Stomach (tissue), 9 donors: ENCODE data around the gene SECISBP2. TPM values are rescaled to one million over a fixed set of nuclear protein-coding genes. Genes with fewer than 3 reads are reported as not detected.

Source experiments
- DNase-seq, 2 donors: peaks; one replicate each; pipeline versions ENCODE4 v3.0.0 to v3.0.0-alpha.2; 2013 to 2019
- H3K27ac ChIP-seq, 5 donors: fragments of 200-600 bp in 4 of 5; sonication (generic) in 4 of 5; one replicate each; pipeline ENCODE4 v1.5.1; 2013 to 2019; ENCODE audit warnings: mild to moderate bottlenecking in 1 of 5, moderate library complexity in 1 of 5
- H3K27me3 ChIP-seq, 3 donors: fragments of 200-600 bp; sonication (generic); one replicate each; pipeline ENCODE4 v1.5.1; 2017 to 2019; ENCODE audit warnings: mixed run types in 1 of 3
- H3K36me3 ChIP-seq, 4 donors: fragments of 200-600 bp; sonication (generic); 1 replicate in 3 of 4; 2 replicates in 1 of 4; pipeline ENCODE4 v1.5.1; 2016 to 2019
- H3K4me1 ChIP-seq, 4 donors: fragments of 200-600 bp; sonication (generic); one replicate each; pipeline ENCODE4 v1.5.1; 2016 to 2019
- H3K4me3 ChIP-seq, 4 donors: fragments of 200-600 bp; sonication (generic) in 3 of 4; one replicate each; pipeline ENCODE4 v1.5.1; 2016 to 2019; ENCODE audit warnings: mild to moderate bottlenecking in 1 of 4
- H3K9me3 ChIP-seq, 4 donors: fragments of 200-600 bp; sonication (generic); one replicate each; pipeline ENCODE4 v1.5.1; 2016 to 2019
- EP300 ChIP-seq: sonication (generic); formaldehyde crosslinking; IDR thresholded peaks from one replicate; pipeline ENCODE4 v1.6.1; 2017; ENCODE audit warnings: antibody characterized with exemption
- POLR2A ChIP-seq, 4 donors: fragments of 450-650 bp; IDR thresholded peaks; one replicate each; pipeline ENCODE4 v1.6.1; 2016; ENCODE audit warnings: antibody characterized with exemption in 4 of 4, control low read depth in 2 of 4, mild to moderate bottlenecking in 1 of 4, moderate library complexity in 1 of 4
- POLR2AphosphoS5 ChIP-seq, 3 donors: sonication (generic); formaldehyde crosslinking; IDR thresholded peaks; one replicate each; pipeline ENCODE4 v1.6.1; 2016; ENCODE audit warnings: antibody characterized with exemption in 3 of 3
- WGBS, 5 donors: extraction: QIAGEN DNeasy Blood & Tissue Kit in 3 of 5; methylation state at CpG; one replicate each; pipeline versions ENCODE4 v1.1.5 to v1.1.7; 2013 to 2018; 5-methylcytosine and 5-hydroxymethylcytosine counted together
- intact Hi-C: fragments of 100-400 bp; cut with DNase I; formaldehyde crosslinking; loops from one replicate; pipeline ENCODE4 v1.15.1; 2023; ENCODE audit warnings: low total_unique reads
- polyA plus RNA-seq, 3 donors: library from polyadenylated mRNA; stranded (reverse); fragments of 200-250 nt; gene quantifications; one replicate each; pipeline ENCODE4 v1.2.3, GENCODE V29; 2013
- total RNA-seq, 5 donors: library from RNA; depleted of rRNA; stranded (reverse); fragments of >200 nt; gene quantifications; one replicate each; pipeline versions ENCODE4 v1.1.0 to v1.2.3, GENCODE V29; 2014 to 2016
- TF ChIP-seq, protein P1 (sequence below), 7 experiments: fragments of 450-650 bp in 4 of 7; fragments of 200-600 bp in 3 of 7; sonication (generic) in 3 of 7; IDR thresholded peaks; one replicate each; pipeline ENCODE4 v1.5.1; 2016 to 2019; ENCODE audit warnings: antibody characterized with exemption in 7 of 7, control low read depth in 2 of 7, mild to moderate bottlenecking in 1 of 7
- donor health status: healthy with polysubstance abuse.
- donor health status: Bipolar disorder and iron deficiency.
- donor health status: healthy.

Gene SECISBP2
- total and polyA plus RNA-seq, 8 donors: 18.1 to 136 (median 70.3) TPM

DNA sequence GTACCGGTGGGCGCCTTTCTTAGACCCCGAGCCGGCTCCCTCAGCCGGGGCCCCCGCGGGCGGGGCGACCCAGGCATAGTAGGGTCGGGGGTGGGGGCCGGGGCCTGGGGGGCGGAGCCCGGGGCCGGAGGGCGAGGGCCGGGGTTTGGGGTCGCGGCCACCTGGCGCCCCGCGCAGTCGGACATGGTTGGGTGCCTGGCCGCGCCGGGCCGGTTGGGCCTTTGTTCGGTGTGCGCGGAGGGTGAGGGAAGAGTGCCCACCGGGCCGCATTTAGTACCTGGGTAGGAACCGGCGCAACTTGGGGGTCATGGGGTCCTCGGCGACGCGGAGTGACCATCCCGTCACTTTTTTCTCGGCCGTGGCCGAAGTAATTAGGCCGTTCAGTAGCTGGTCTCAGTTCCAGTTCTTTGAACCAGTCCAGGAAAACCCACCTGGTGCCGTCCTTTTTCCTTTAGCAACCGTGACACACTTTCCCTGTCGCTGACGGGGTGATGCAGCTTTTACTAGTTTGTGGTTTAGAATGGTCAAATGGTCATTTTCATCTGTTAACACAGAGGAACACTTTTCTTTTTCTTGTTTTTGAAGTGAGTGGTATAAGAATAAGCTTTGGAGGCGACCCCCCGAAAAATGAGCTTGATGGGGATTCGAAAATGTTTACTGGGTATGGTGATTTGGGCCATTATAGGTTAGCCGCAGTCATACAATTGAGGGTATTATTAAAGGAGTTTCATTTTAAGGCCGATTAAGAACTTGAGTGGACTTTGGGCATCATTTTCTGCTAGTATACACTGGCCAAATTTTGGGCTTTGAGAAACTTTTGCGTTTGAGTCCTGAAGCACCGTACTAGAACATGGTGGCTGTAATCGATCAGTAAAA lies 6.7 kb upstream of the SECISBP2 start:
- TF ChIP-seq POLR2AphosphoS5 (IDR thresholded peaks at IDR 0.05): no peak
- TF ChIP-seq POLR2A (IDR thresholded peaks at IDR 0.05): no peak
- TF ChIP-seq, protein P1, sequence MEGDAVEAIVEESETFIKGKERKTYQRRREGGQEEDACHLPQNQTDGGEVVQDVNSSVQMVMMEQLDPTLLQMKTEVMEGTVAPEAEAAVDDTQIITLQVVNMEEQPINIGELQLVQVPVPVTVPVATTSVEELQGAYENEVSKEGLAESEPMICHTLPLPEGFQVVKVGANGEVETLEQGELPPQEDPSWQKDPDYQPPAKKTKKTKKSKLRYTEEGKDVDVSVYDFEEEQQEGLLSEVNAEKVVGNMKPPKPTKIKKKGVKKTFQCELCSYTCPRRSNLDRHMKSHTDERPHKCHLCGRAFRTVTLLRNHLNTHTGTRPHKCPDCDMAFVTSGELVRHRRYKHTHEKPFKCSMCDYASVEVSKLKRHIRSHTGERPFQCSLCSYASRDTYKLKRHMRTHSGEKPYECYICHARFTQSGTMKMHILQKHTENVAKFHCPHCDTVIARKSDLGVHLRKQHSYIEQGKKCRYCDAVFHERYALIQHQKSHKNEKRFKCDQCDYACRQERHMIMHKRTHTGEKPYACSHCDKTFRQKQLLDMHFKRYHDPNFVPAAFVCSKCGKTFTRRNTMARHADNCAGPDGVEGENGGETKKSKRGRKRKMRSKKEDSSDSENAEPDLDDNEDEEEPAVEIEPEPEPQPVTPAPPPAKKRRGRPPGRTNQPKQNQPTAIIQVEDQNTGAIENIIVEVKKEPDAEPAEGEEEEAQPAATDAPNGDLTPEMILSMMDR (IDR thresholded peaks at IDR 0.05): no peak
- WGBS, 5 donors: 0 to 1% (median 1%) methylated on average over 43 to 54 of the region's 54 CpGs
- Histone ChIP-seq H3K27me3 (no peaks in the 10 kb centered on the region), H3K9me3 (no peaks in the 10 kb centered on the region), H3K27ac (peak overlapping the region; percentile 80 to 100 (median 99)), H3K4me1 (peaks cover 22 to 39% (median 30%) of the 10 kb centered on the region in 4 donors), H3K36me3 (peaks cover 0 to 10% (median 0%) of the 10 kb centered on the region in 4 donors), H3K4me3 (peak overlapping the region; percentile 75 to 95 (median 82))
- DNase-seq: peak in 1 of 2 donors; percentile 61
- intact Hi-C loops: no loop called here

DNA sequence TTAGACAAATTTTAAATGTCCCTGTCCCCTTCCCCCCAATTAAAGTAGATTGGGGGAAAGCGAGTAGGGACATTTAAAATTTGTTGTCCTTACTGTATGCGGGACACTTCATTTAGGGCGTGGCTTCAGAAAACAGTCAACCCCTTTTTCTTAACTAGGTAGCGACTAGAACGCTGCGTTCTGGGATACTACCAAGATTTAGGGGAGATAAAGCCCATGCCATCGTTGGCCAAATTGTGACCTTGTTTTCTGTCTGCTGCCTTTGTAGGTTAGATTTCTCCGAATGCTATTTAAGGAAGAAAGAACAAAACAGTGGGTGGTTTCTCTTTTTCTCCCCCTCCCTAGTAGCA lies 6.1 kb upstream of the SECISBP2 start:
- H3K36me3 ChIP-seq: peaks cover 0 to 10% (median 3%) of the 10 kb centered on the region in 4 donors
- H3K27me3 ChIP-seq: no peaks in the 10 kb centered on the region
- intact Hi-C loops: no loop called here
- H3K27ac ChIP-seq: peak overlapping the region in 3 of 5 donors; percentile 80 to 100 (median 98)
- no peaks in the 10 kb centered on the region for H3K9me3 ChIP-seq
- H3K4me1 ChIP-seq: peaks cover 22 to 40% (median 32%) of the 10 kb centered on the region in 4 donors
- TF ChIP-seq POLR2AphosphoS5 (IDR thresholded peaks at IDR 0.05) (no peak), POLR2A (IDR thresholded peaks at IDR 0.05) (no peak)
- TF ChIP-seq, protein P1 (IDR thresholded peaks at IDR 0.05): no peak
- DNase-seq: peak in 1 of 2 donors; percentile 59
- H3K4me3 ChIP-seq: peak overlapping the region; percentile 75 to 95 (median 82)
- 0 to 3% (median 2%) methylated on average over 8 of the region's 8 CpGs for WGBS, 5 donors

DNA sequence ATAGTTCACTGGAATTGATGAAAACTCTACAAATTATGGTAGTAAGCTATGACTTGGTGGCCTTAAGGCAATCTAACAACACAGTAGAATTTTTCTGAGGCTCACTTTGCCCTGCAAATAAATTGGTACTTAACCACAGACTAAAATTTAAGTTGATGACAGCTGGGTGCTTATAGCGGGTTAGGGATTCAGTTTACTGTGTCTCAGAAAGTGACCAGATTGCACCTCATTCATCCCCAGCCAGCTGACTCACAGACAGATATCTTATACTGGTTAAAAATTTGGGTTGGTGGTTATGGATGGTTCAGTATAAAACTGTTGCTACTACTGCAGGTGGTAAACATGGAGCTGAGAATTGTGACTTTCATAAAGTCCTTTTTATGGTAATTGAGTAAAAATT lies 4.5 kb upstream of the SECISBP2 start:
- Histone ChIP-seq H3K9me3 (no peaks in the 10 kb centered on the region), H3K4me1 (peaks cover 30 to 50% (median 40%) of the 10 kb centered on the region in 4 donors), H3K27ac (no peak overlapping the region), H3K27me3 (no peaks in the 10 kb centered on the region), H3K36me3 (peaks cover 0 to 10% (median 3%) of the 10 kb centered on the region in 4 donors), H3K4me3 (no peak overlapping the region)
- 74 to 93% (median 77%) methylated on average over 1 of the region's 1 CpG for WGBS, 5 donors
- DNase-seq: no peak
- TF ChIP-seq POLR2AphosphoS5 (IDR thresholded peaks at IDR 0.05): no peak
- TF ChIP-seq POLR2A (IDR thresholded peaks at IDR 0.05): no peak
- TF ChIP-seq EP300: no peak
- TF ChIP-seq, protein P1 (IDR thresholded peaks at IDR 0.05): no peak
- intact Hi-C loops: no loop called here

DNA sequence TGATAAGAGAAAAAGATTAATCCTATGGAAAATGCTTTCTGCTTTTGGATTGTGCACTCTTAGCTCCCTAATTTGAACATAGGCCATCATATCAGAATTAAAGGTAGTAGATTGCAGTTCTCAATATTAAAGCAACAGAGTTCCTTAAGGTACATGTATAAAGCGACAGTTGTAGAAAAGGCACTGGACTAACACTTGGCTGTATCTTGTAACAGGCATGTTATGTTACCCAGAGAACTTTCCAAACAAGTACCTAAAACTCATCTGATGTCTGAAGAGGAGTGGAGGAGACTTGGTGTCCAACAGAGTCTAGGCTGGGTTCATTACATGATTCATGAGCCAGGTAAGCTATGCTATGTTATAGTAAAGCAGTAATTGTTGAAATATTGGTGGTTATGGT lies 3.3 kb upstream of the SECISBP2 start:
- no peak for DNase-seq
- H3K27ac ChIP-seq: no peak overlapping the region
- H3K27me3 ChIP-seq: no peaks in the 10 kb centered on the region
- intact Hi-C loops: no loop called here
- H3K4me1 ChIP-seq: peaks cover 31 to 52% (median 39%) of the 10 kb centered on the region in 4 donors
- WGBS, 5 donors: 94 to 100% (median 96%) methylated on average over 1 of the region's 1 CpG
- H3K4me3 ChIP-seq: no peak overlapping the region
- peaks cover 0 to 10% (median 3%) of the 10 kb centered on the region in 4 donors for H3K36me3 ChIP-seq
- TF ChIP-seq EP300 (no peak), POLR2AphosphoS5 (IDR thresholded peaks at IDR 0.05) (no peak), POLR2A (IDR thresholded peaks at IDR 0.05) (no peak)
- TF ChIP-seq, protein P1 (IDR thresholded peaks at IDR 0.05): no peak
- no peaks in the 10 kb centered on the region for H3K9me3 ChIP-seq
